Cardiac atrium fibroblast (primary cell): ENCODE data around the gene MIXL1. TPM values are rescaled to one million over a fixed set of nuclear protein-coding genes. Genes with fewer than 3 reads are reported as not detected.

Source experiments
- total RNA-seq: library from RNA; depleted of rRNA; stranded (reverse); fragments of >200 nt; gene quantifications from 2 replicates; pipeline ENCODE4 v1.2.3, GENCODE V29; 2015

The MIXL1 gene
- not detected in 2 replicates for total RNA-seq

GRCh38 chr1:226223157-226223785, at the start of gene MIXL1:
Gene MIXL1, plus strand, starts transcription at chr1:226223664. Its CDS starts 18 bp downstream, at chr1:226223682.

GRCh38 chr1:226186124-226187018, 37.1 kb upstream of the MIXL1 start, which contains the start of gene ACBD3:
Gene ACBD3, minus strand, starts transcription at chr1:226186741. Its CDS starts 66 bp downstream, at chr1:226186675.

Other genes starting within 250 kb of the MIXL1 start
- 16.4 and 19.8 TPM in 2 replicates for gene SDE2, start 224.3 kb upstream of the MIXL1 start, total RNA-seq
- gene H3-3A, start 160.9 kb upstream of the MIXL1 start, total RNA-seq: 266 and 271 TPM in 2 replicates
- gene ACBD3, start 36.9 kb upstream of the MIXL1 start, total RNA-seq: 44.4 and 58.0 TPM in 2 replicates
- 1.3 and 1.4 TPM in 2 replicates for gene LIN9, start 85.5 kb downstream of the MIXL1 start, total RNA-seq
- gene PARP1, start 184.4 kb downstream of the MIXL1 start, total RNA-seq: 53.8 and 78.6 TPM in 2 replicates